GM19395 (cell line): ENCODE data around the gene DNAJC22.
A peak's percentile ranks its signal among the peaks of the same experiment; 100 is the strongest.
"Not testable (repeated sequence)": the region's sequence is repeated elsewhere in the genome, so short reads cannot be mapped to it uniquely, and the experiment has no call there.

Experiments
- ATAC-seq: cut with Tn5 transposase; IDR thresholded peaks from one replicate; pipeline ENCODE4 v1.9.1; 2021; ENCODE audit warnings: mild to moderate bottlenecking, moderate library complexity; ENCODE audit not compliant: unreplicated experiment

Gene DNAJC22

GRCh38 chr12:49367381-49368239 lies 20.9 kb downstream of the DNAJC22 start, which contains the start of gene SPATS2:
SPATS2 (plus strand) TSS chr12:49367462; CDS start chr12:49461013, 93,551 bp downstream.
- no peak for ATAC-seq

GRCh38 chr12:49368240-49368600 lies 21.5 kb downstream of the DNAJC22 start:
- ATAC-seq = no peak

GRCh38 chr12:49369411-49370145 lies 22.9 kb downstream of the DNAJC22 start:
- ATAC-seq = peak; percentile 60

- no peak for ATAC-seq
Measured at GRCh38 chr12:49370539-49370938, 23.9 kb downstream of the DNAJC22 start.

GRCh38 chr12:49375406-49375805 lies 28.7 kb downstream of the DNAJC22 start:
- peak; percentile 53 for ATAC-seq

GRCh38 chr12:49377386-49377785 lies 30.7 kb downstream of the DNAJC22 start:
- no peak for ATAC-seq

GRCh38 chr12:49380184-49380583 lies 33.5 kb downstream of the DNAJC22 start:
- ATAC-seq = not testable (repeated sequence)

- ATAC-seq = no peak
Measured at GRCh38 chr12:49388682-49389386, 42.1 kb downstream of the DNAJC22 start.

- ATAC-seq = no peak
Measured at GRCh38 chr12:49389387-49389703, 42.7 kb downstream of the DNAJC22 start.

GRCh38 chr12:49397000-49397399 lies 50.3 kb downstream of the DNAJC22 start:
- ATAC-seq = no peak

GRCh38 chr12:49400304-49400703 lies 53.6 kb downstream of the DNAJC22 start:
- ATAC-seq = no peak
